ENCODE results near the gene LIFR.

LIFR gene

GRCh38 chr5:38434966-38435705, 121.3 kb downstream of the LIFR start:
- DNase-seq: no peak

GRCh38 chr5:38433160-38433861, 123.1 kb downstream of the LIFR start:
- no peak for DNase-seq

GRCh38 chr5:38431242-38431853, 125.1 kb downstream of the LIFR start:
- no peak for DNase-seq

- DNase-seq: no peak
These were observed 129.2 kb downstream of the LIFR start for GRCh38 chr5:38426986-38427950.

GRCh38 chr5:38426490-38426889, 130.0 kb downstream of the LIFR start:
- no peak for DNase-seq

Measured in activated gamma-delta T cell (primary cell).